ENCODE data around the gene MTMR3. TPM values are rescaled to one million over a fixed set of nuclear protein-coding genes. Genes with fewer than 3 reads are reported as not detected.

MTMR3 gene
- polyA plus RNA-seq, 2 of the 4 experiments (the other 2 are of a cell fraction), result 7.4 to 18.8 TPM

GRCh38 chr22:30016596-30016995 lies 133.6 kb downstream of the MTMR3 start:
- TF ChIP-seq, protein P1, sequence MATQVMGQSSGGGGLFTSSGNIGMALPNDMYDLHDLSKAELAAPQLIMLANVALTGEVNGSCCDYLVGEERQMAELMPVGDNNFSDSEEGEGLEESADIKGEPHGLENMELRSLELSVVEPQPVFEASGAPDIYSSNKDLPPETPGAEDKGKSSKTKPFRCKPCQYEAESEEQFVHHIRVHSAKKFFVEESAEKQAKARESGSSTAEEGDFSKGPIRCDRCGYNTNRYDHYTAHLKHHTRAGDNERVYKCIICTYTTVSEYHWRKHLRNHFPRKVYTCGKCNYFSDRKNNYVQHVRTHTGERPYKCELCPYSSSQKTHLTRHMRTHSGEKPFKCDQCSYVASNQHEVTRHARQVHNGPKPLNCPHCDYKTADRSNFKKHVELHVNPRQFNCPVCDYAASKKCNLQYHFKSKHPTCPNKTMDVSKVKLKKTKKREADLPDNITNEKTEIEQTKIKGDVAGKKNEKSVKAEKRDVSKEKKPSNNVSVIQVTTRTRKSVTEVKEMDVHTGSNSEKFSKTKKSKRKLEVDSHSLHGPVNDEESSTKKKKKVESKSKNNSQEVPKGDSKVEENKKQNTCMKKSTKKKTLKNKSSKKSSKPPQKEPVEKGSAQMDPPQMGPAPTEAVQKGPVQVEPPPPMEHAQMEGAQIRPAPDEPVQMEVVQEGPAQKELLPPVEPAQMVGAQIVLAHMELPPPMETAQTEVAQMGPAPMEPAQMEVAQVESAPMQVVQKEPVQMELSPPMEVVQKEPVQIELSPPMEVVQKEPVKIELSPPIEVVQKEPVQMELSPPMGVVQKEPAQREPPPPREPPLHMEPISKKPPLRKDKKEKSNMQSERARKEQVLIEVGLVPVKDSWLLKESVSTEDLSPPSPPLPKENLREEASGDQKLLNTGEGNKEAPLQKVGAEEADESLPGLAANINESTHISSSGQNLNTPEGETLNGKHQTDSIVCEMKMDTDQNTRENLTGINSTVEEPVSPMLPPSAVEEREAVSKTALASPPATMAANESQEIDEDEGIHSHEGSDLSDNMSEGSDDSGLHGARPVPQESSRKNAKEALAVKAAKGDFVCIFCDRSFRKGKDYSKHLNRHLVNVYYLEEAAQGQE (IDR thresholded peaks at IDR 0.05), result no peak
- no peak for TF ChIP-seq PBX3 (IDR thresholded peaks at IDR 0.05)
- no peak for TF ChIP-seq CTCF (IDR thresholded peaks at IDR 0.05)
- TF ChIP-seq, protein P2, sequence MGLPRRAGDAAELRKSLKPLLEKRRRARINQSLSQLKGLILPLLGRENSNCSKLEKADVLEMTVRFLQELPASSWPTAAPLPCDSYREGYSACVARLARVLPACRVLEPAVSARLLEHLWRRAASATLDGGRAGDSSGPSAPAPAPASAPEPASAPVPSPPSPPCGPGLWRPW (IDR thresholded peaks at IDR 0.05), result no peak
- no peak for TF ChIP-seq FOSB (CRISPR knock-in tag; IDR thresholded peaks at IDR 0.05)
- TF ChIP-seq KDM1A (IDR thresholded peaks at IDR 0.05; ENCODE audit: low read depth), result no peak
- no peak for TF ChIP-seq JUN (IDR thresholded peaks at IDR 0.05)
- TF ChIP-seq, protein P3, sequence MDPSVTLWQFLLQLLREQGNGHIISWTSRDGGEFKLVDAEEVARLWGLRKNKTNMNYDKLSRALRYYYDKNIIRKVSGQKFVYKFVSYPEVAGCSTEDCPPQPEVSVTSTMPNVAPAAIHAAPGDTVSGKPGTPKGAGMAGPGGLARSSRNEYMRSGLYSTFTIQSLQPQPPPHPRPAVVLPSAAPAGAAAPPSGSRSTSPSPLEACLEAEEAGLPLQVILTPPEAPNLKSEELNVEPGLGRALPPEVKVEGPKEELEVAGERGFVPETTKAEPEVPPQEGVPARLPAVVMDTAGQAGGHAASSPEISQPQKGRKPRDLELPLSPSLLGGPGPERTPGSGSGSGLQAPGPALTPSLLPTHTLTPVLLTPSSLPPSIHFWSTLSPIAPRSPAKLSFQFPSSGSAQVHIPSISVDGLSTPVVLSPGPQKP (IDR thresholded peaks at IDR 0.05; ENCODE audit: low read depth, low read length), result no peak
- WGBS (ENCODE audit: missing lambda C conversion rate), result 93% methylated on average over 4 of the region's 4 CpGs
- Histone ChIP-seq H3K4me2 (no peak overlapping the region), H3K4me1 (no peaks in the 10 kb centered on the region), H3K9me3 (no peaks in the 10 kb centered on the region), H3K27ac (no peak overlapping the region), H3K4me3 (no peak overlapping the region)
- CTCF ChIA-PET, result interaction anchor here (1.3 to 2.3 kb wide), 2 partner anchors 11 to 12 kb away, joined by 3 to 6 read pairs; no protein-coding TSS in a partner anchor
- DNase-seq (ENCODE audit: low read depth in 1 of 2, low spot score in 1 of 2) (no peak), FAIRE-seq (no peak), ATAC-seq (no peak)
- POLR2A ChIA-PET, result no interaction called here

DNA sequence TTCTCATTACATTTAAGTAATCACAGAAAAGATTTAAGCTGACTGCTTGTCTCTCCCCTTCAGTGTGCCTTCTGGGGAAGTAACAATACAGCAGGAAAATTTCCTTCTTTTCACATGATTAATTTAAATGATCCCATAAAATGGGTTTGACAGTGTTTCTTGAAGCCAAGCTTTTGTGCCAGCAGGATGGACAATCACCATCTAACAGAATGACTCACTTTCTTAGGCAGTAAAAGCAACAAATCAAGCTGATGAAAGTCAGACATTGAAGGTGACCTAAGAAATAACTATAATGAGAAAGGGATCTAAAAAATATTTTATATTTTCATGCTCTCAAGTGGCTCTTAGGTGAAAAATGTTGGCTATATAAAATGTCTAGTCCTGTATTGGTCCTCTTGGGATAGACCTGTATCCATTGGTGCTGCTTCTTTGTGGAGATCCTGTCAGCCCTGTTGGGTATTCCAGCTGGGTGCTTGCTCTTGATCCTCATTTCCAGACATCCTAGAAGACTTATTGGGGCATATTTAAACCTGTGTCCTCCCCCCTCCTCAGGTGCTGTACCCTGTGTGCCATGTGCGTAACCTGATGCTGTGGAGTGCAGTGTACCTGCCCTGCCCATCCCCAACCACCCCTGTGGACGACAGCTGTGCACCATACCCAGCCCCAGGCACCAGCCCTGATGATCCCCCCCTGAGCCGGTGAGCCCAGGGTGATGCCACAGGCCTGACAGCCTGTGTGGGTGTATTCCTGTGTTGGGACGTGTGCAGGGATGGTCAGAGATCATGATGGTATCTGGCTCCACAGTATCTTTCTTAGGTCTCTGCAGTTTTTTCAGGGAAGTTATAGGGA lies 134.6 kb downstream of the MTMR3 start:
- TF ChIP-seq RFX5 (IDR thresholded peaks at IDR 0.05), result no peak
- TF ChIP-seq EP300 (IDR thresholded peaks at IDR 0.05), result no peak
- TF ChIP-seq EHMT2 (IDR thresholded peaks at IDR 0.05; ENCODE audit: low read depth), result no peak
- no peak for TF ChIP-seq MYC (IDR thresholded peaks at IDR 0.05; ENCODE audit: borderline replicate concordance, low read length)
- TF ChIP-seq CHD4 (IDR thresholded peaks at IDR 0.05; ENCODE audit: borderline replicate concordance), result no peak
- no peak for TF ChIP-seq SREBF2 (IDR thresholded peaks at IDR 0.05)
- no peak for TF ChIP-seq FOSL2 (IDR thresholded peaks at IDR 0.05)
- no peak for TF ChIP-seq FOSL2 (CRISPR knock-in tag; IDR thresholded peaks at IDR 0.05)
- TF ChIP-seq HOXB5 (CRISPR knock-in tag; IDR thresholded peaks at IDR 0.05), result no peak
- no peak for TF ChIP-seq RARB (CRISPR knock-in tag; IDR thresholded peaks at IDR 0.05)
- TF ChIP-seq CBX8 (IDR thresholded peaks at IDR 0.05), result no peak
- TF ChIP-seq, protein P3 (IDR thresholded peaks at IDR 0.05; ENCODE audit: low read depth, low read length), result no peak
- TF ChIP-seq KDM1A (IDR thresholded peaks at IDR 0.05; ENCODE audit: low read depth), result no peak
- TF ChIP-seq ZC3H11A (IDR thresholded peaks at IDR 0.05), result no peak
- TF ChIP-seq HOXA7 (CRISPR knock-in tag; IDR thresholded peaks at IDR 0.05), result no peak
- no peak for TF ChIP-seq PHF8 (IDR thresholded peaks at IDR 0.05; ENCODE audit: borderline replicate concordance, low read depth)
- TF ChIP-seq MAZ (IDR thresholded peaks at IDR 0.05; ENCODE audit: borderline replicate concordance, low read depth, low read length), result no peak
- FAIRE-seq (no peak), DNase-seq (ENCODE audit: low read depth in 1 of 2, low spot score in 1 of 2) (no peak), ATAC-seq (no peak)
- H3K9me3 ChIP-seq, result no peaks in the 10 kb centered on the region
- POLR2A ChIA-PET, result interaction anchor here (0.7 kb wide), 1 partner anchor 573 kb away, joined by 3 read pairs; no protein-coding TSS in a partner anchor
- H3K4me1 ChIP-seq, result no peaks in the 10 kb centered on the region
- no peak overlapping the region for H3K4me3 ChIP-seq
- 83% methylated on average over 3 of the region's 4 CpGs for WGBS (ENCODE audit: missing lambda C conversion rate)
- CTCF ChIA-PET, result interaction anchor here (0.7 to 2.3 kb wide), 3 partner anchors 12 to 40 kb away, joined by 3 to 6 read pairs (median 3); no protein-coding TSS in a partner anchor
- H3K27ac ChIP-seq, result no peak overlapping the region
- no peak overlapping the region for H3K4me2 ChIP-seq

All from A549 (cell line).